Measurements from ENCODE around the gene FAM110A. TPM values are rescaled to one million over a fixed set of nuclear protein-coding genes. Genes with fewer than 3 reads are reported as not detected.
A peak's percentile ranks its signal among the peaks of the same experiment; 100 is the strongest.

FAM110A gene
- total and polyA plus RNA-seq, 7 donors = 0.55 to 10.7 (median 2.5) TPM

- H3K9me3 ChIP-seq = no peaks in the 10 kb centered on the region
- H3K4me3 ChIP-seq = no peak overlapping the region
- 95% methylated on average over 11 of the region's 11 CpGs for WGBS, 2 donors
- no peak overlapping the region for H3K27ac ChIP-seq
- DNase-seq = no peak
- TF ChIP-seq, protein P1, sequence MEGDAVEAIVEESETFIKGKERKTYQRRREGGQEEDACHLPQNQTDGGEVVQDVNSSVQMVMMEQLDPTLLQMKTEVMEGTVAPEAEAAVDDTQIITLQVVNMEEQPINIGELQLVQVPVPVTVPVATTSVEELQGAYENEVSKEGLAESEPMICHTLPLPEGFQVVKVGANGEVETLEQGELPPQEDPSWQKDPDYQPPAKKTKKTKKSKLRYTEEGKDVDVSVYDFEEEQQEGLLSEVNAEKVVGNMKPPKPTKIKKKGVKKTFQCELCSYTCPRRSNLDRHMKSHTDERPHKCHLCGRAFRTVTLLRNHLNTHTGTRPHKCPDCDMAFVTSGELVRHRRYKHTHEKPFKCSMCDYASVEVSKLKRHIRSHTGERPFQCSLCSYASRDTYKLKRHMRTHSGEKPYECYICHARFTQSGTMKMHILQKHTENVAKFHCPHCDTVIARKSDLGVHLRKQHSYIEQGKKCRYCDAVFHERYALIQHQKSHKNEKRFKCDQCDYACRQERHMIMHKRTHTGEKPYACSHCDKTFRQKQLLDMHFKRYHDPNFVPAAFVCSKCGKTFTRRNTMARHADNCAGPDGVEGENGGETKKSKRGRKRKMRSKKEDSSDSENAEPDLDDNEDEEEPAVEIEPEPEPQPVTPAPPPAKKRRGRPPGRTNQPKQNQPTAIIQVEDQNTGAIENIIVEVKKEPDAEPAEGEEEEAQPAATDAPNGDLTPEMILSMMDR (IDR thresholded peaks at IDR 0.05) = no peak
- no peak for TF ChIP-seq EP300 (IDR thresholded peaks at IDR 0.05)
- H3K36me3 ChIP-seq = no peaks in the 10 kb centered on the region
- intact Hi-C loops (cut with DNase I) = loop anchor here (10.0 kb wide), 1 partner anchor 275 kb away; the partner anchor contains the start of gene PSMF1
- peaks cover 0 to 20% (median 17%) of the 10 kb centered on the region in 4 donors for H3K4me1 ChIP-seq
- H3K27me3 ChIP-seq = peaks cover 14 to 35% (median 30%) of the 10 kb centered on the region in 3 donors
Observed at GRCh38 chr20:839626-840025, 6.1 kb downstream of the FAM110A start.

DNA sequence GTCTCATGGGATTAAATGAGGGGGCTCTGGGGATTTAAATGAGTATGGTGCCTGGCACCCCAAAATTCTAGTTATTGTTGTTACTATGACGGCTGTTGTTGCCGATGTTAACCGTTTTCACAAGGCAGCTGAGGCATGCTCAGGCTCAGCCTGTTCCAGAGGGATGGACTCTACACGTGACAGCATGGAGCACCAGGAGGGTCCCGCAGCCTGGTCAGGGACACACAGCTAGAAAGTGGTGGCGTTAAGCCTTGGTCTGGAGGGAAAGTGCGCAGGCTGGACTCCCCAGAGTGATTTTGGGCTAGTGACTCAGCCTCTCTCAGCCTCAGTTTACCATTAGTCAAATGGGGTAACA is 7.0 kb downstream of the FAM110A start:
- no peak for DNase-seq
- TF ChIP-seq, protein P1 (IDR thresholded peaks at IDR 0.05) = no peak
- no peak for TF ChIP-seq EP300 (IDR thresholded peaks at IDR 0.05)
- no peak for TF ChIP-seq POLR2A (IDR thresholded peaks at IDR 0.05)
- TF ChIP-seq POLR2AphosphoS5 (IDR thresholded peaks at IDR 0.05) = no peak
- peaks cover 0 to 24% (median 23%) of the 10 kb centered on the region in 4 donors for H3K4me1 ChIP-seq
- WGBS, 2 donors = 91 to 94% methylated on average over 7 of the region's 7 CpGs
- H3K4me3 ChIP-seq = no peak overlapping the region
- H3K27ac ChIP-seq = no peak overlapping the region
- H3K9me3 ChIP-seq = no peaks in the 10 kb centered on the region
- no peaks in the 10 kb centered on the region for H3K36me3 ChIP-seq
- intact Hi-C loops (cut with DNase I) = no loop called here
- H3K27me3 ChIP-seq = peaks cover 14 to 44% (median 30%) of the 10 kb centered on the region in 3 donors

DNA sequence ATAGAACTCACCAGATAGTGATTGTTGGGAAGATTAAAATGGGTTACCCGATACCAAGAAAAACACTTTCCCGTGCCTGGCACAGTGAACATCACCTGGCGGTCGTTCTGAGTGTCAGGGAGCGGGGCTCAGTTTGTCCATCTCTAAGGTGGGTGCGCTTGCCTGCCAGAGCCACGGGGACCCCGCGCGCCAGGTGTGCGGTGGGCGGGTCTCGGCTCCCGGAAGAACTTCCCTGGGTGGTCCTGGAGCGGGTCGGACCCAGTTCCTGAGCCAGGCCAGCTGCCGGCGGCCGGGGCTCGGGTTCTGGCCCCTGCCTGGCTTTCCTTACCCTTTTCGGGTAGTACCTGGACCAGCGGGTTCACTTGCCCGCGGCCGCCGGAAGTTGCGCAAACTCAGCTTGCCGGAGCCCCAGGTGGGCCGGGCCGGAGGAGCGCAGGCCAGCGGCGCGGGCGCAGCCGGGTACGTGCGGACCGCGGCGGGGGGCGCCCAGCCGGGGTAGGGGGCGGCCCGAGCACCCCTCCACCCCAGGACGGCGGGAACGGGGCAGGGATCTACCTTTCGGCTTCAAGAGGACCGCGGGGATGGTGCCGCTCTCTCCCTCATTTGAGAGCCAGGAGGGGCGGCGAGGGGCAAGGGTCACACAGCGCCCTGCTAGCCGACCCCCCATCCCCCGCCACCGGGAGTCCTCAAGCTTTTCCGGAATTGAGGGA is 7.5 kb downstream of the FAM110A start:
- H3K27ac ChIP-seq = no peak overlapping the region

GRCh38 chr20:841568-842546 is 8.3 kb downstream of the FAM110A start:
- Histone ChIP-seq H3K36me3 (no peaks in the 10 kb centered on the region), H3K9me3 (no peaks in the 10 kb centered on the region), H3K27ac (no peak overlapping the region), H3K4me3 (peak overlapping the region in 3 of 4 donors; percentile 21 to 34 (median 27)), H3K4me1 (peaks cover 0 to 24% (median 23%) of the 10 kb centered on the region in 4 donors), H3K27me3 (peaks cover 14 to 46% (median 30%) of the 10 kb centered on the region in 3 donors)
- 10 to 23% methylated on average over 62 of the region's 62 CpGs for WGBS, 2 donors
- TF ChIP-seq POLR2A (IDR thresholded peaks at IDR 0.05) (no peak), EP300 (IDR thresholded peaks at IDR 0.05) (no peak), POLR2AphosphoS5 (IDR thresholded peaks at IDR 0.05) (no peak)
- TF ChIP-seq, protein P1 (IDR thresholded peaks at IDR 0.05) = no peak
- DNase-seq = no peak
- intact Hi-C loops (cut with DNase I) = no loop called here

More for the DNA sequence above, 7.5 kb downstream of the FAM110A start:
- 7 to 17% methylated on average over 59 of the region's 59 CpGs for WGBS, 2 donors
- DNase-seq = no peak
- peaks cover 0 to 24% (median 23%) of the 10 kb centered on the region in 4 donors for H3K4me1 ChIP-seq
- H3K27me3 ChIP-seq = peaks cover 14 to 46% (median 30%) of the 10 kb centered on the region in 3 donors
- H3K9me3 ChIP-seq = no peaks in the 10 kb centered on the region
- peak overlapping the region in 3 of 4 donors; percentile 21 to 34 (median 27) for H3K4me3 ChIP-seq
- TF ChIP-seq, protein P1 (IDR thresholded peaks at IDR 0.05) = no peak
- TF ChIP-seq EP300 (IDR thresholded peaks at IDR 0.05) = no peak
- no peaks in the 10 kb centered on the region for H3K36me3 ChIP-seq
- intact Hi-C loops (cut with DNase I) = no loop called here
